Measurements from ENCODE around the gene BCL7B.
"Not testable (repeated sequence)": the region's sequence is repeated elsewhere in the genome, so short reads cannot be mapped to it uniquely, and the experiment has no call there.

BCL7B gene

DNA sequence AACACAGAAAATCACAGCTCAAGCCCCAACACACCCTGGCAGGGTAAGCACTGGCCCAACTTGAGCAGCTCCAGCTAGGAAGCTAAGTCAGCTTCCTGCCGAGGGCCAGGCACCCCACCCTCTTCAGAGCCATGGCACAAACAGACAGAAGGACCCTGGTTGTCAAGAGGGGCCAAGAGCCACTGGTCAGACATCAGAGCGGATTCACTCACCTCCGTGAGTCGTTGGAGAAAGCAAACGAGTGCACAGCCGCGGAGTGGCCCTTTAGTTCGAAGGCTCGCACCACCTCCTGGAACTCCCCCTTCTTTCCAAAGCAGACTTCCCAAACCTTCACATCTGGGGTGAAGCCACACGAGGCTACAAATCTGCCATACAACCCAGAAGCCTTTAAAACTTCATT lies 13.5 kb upstream of the BCL7B start:
- no peak overlapping the region for H3K4me3 ChIP-seq (ENCODE audit: low read length)
- no peak for TF ChIP-seq CTCF (IDR thresholded peaks at IDR 0.05; ENCODE audit: insufficient read depth, low read depth, low read length, missing control alignments)
- DNase-seq (ENCODE audit: low read depth), result no peak

- TF ChIP-seq CTCF (IDR thresholded peaks at IDR 0.05; ENCODE audit: insufficient read depth, low read depth, low read length, missing control alignments), result no peak
- no peak overlapping the region for H3K4me3 ChIP-seq (ENCODE audit: low read length)
- DNase-seq (ENCODE audit: low read depth), result no peak
These were observed 13.0 kb upstream of the BCL7B start for GRCh38 chr7:73570521-73570920.

DNA sequence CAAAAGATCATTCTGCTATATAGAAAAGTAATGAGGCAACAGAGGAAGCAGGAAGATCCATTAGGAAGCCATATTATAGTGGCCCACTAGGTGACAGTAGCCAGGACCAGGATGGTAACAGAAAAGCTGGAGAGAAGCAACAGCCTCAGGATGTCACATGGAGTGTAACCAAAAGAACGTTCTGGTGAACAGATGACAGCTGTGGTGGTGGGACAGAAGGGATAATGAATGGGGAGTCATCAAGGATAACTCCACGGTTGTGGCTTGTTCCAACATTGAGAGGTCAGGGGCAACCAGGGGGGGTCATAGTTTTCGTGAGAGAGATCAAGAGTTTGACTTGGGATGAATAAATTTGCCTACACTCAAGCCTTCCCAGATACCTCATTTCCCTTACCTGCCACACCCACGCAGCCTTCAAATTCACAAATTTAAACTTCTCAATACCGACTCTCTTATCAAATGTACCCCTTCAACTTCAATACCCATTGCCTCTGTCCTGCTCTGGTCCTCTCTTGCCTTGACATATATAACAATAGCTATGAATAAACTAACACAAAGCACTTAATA lies 11.6 kb upstream of the BCL7B start:
- no peak for DNase-seq (ENCODE audit: low read depth)
- TF ChIP-seq CTCF (IDR thresholded peaks at IDR 0.05; ENCODE audit: insufficient read depth, low read depth, low read length, missing control alignments), result no peak
- H3K4me3 ChIP-seq (ENCODE audit: low read length), result no peak overlapping the region

DNA sequence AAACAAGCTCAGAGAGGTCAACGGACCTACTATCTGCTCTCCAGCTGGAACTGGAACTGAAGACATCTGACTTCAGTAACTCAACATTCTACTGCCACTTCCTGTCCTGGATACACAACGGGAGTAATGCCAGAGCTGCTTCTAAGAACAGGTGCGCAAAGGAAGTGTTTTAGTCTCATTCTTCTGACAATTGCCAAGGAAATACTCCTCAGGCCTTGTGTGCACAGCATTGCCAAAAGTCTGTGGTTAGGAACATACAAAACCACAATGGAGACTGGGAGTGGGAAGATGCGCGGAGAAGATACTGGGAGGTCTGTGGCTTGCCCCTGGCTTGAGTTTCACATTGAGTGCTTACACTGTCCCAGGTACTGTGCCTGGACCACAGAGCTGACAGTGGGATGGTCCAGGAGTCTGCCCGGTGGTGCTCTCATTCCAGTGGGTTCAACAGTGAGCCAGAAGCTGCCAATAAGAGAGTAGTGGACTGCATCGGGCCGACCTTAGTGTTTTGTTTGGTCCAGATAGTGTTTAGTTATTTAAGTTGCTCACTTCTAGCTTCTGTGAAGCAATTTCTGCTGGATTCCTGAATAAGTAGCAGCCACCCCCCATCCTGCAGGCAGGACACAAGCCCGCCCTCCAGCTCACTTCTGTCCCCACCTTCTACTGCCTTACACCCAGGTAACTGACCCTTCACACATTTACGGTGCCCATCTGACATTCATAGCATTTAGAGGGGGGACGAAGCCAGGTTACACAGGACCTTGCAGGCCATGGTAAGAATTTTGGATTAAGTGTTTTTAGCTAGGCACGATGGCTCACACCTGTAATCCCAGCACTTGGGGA lies 10.6 kb upstream of the BCL7B start:
- no peak for DNase-seq (ENCODE audit: low read depth)
- no peak for TF ChIP-seq CTCF (IDR thresholded peaks at IDR 0.05; ENCODE audit: insufficient read depth, low read depth, low read length, missing control alignments)
- H3K4me3 ChIP-seq (ENCODE audit: low read length), result no peak overlapping the region

- TF ChIP-seq CTCF (IDR thresholded peaks at IDR 0.05; ENCODE audit: insufficient read depth, low read depth, low read length, missing control alignments), result no peak
These were observed 9.7 kb upstream of the BCL7B start for GRCh38 chr7:73567140-73567539.

GRCh38 chr7:73566431-73566830 lies 8.9 kb upstream of the BCL7B start:
- not testable (repeated sequence) for DNase-seq (ENCODE audit: low read depth); H3K4me3 ChIP-seq (ENCODE audit: low read length)

More at GRCh38 chr7:73567140-73567539, 9.7 kb upstream of the BCL7B start:
- DNase-seq (ENCODE audit: low read depth), result no peak
- H3K4me3 ChIP-seq (ENCODE audit: low read length), result no peak overlapping the region

- TF ChIP-seq CTCF (IDR thresholded peaks at IDR 0.05; ENCODE audit: insufficient read depth, low read depth, low read length, missing control alignments), result no peak
- peak; percentile 41 for DNase-seq (ENCODE audit: low read depth)
- H3K4me3 ChIP-seq (ENCODE audit: low read length), result no peak overlapping the region
These were observed 8.3 kb upstream of the BCL7B start for GRCh38 chr7:73565675-73566340.
